H9 (cell line): ENCODE measurements around the gene SVEP1. TPM values are rescaled to one million over a fixed set of nuclear protein-coding genes. Genes with fewer than 3 reads are reported as not detected.

Experiments used
- DNase-seq: peaks from one replicate; pipeline ENCODE4 v3.0.0-alpha.2; 2017
- H2AFZ ChIP-seq: one replicate; pipeline ENCODE4 v1.6.1; 2013; ENCODE audit warnings: mild to moderate bottlenecking, low read length, control low read depth, moderate library complexity
- H2AK5ac ChIP-seq: 2 replicates; pipeline ENCODE4 v1.6.1; 2013; ENCODE audit warnings: low read length, control low read depth, mixed read lengths; ENCODE audit not compliant: insufficient read length
- H2BK120ac ChIP-seq: one replicate; pipeline ENCODE4 v1.6.1; 2013; ENCODE audit warnings: low read depth, mild to moderate bottlenecking, low read length, control low read depth, inconsistent platforms; ENCODE audit not compliant: poor library complexity, severe bottlenecking
- H2BK12ac ChIP-seq: 2 replicates; pipeline ENCODE4 v1.6.1; 2013; ENCODE audit warnings: low read length, control low read depth, mixed read lengths, low read depth; ENCODE audit not compliant: insufficient read length
- H2BK15ac ChIP-seq: 2 replicates; pipeline ENCODE4 v1.6.1; 2013; ENCODE audit warnings: low read depth, low read length, control low read depth
- H2BK20ac ChIP-seq: one replicate; pipeline ENCODE4 v1.6.1; 2013; ENCODE audit warnings: low read depth, mild to moderate bottlenecking, low read length, control low read depth, inconsistent platforms; ENCODE audit not compliant: poor library complexity, severe bottlenecking
- H2BK5ac ChIP-seq: 2 replicates; pipeline ENCODE4 v1.6.1; 2013; ENCODE audit warnings: low read length, control low read depth, mixed read lengths; ENCODE audit not compliant: insufficient read length
- H3K14ac ChIP-seq: 2 replicates; pipeline ENCODE4 v1.6.1; 2013; ENCODE audit warnings: low read length, control low read depth; ENCODE audit not compliant: insufficient read depth
- H3K18ac ChIP-seq: 2 replicates; pipeline ENCODE4 v1.6.1; 2013; ENCODE audit warnings: low read depth, mild to moderate bottlenecking, mixed read lengths, low read length, control low read depth; ENCODE audit not compliant: insufficient read length
- H3K23ac ChIP-seq: 2 replicates; pipeline ENCODE4 v1.6.1; 2013; ENCODE audit warnings: low read length, control low read depth, mixed read lengths, low read depth; ENCODE audit not compliant: insufficient read length
- H3K23me2 ChIP-seq: 2 replicates; pipeline ENCODE4 v1.6.1; 2013; ENCODE audit warnings: low read depth, mild to moderate bottlenecking, mixed read lengths, low read length, control low read depth; ENCODE audit not compliant: insufficient read length, poor library complexity, severe bottlenecking
- H3K27ac ChIP-seq: 2 replicates; pipeline ENCODE4 v1.5.1; 2013; ENCODE audit warnings: low read length, control low read depth, mixed read lengths, low read depth; ENCODE audit not compliant: insufficient read length
- H3K27me3 ChIP-seq: 2 replicates; pipeline ENCODE4 v1.6.1; 2013; ENCODE audit warnings: low read length, control low read depth, inconsistent platforms; ENCODE audit not compliant: insufficient read depth
- H3K4ac ChIP-seq: 2 replicates; pipeline ENCODE4 v1.6.1; 2013; ENCODE audit warnings: low read depth, mild to moderate bottlenecking, control low read depth, inconsistent platforms, low read length, moderate library complexity
- H3K4me1 ChIP-seq: 2 replicates; pipeline ENCODE4 v1.6.1; 2013; ENCODE audit warnings: low read length, control low read depth, inconsistent platforms; ENCODE audit not compliant: insufficient read depth
- H3K4me2 ChIP-seq: 2 replicates; pipeline ENCODE4 v1.6.1; 2013; ENCODE audit warnings: low read length, control low read depth, mixed read lengths; ENCODE audit not compliant: insufficient read length, insufficient read depth
- H3K56ac ChIP-seq: 2 replicates; pipeline ENCODE4 v1.6.1; 2013; ENCODE audit warnings: low read depth, mild to moderate bottlenecking, mixed read lengths, low read length, control low read depth; ENCODE audit not compliant: insufficient read length
- H3K79me1 ChIP-seq: 2 replicates; pipeline ENCODE4 v1.6.1; 2013; ENCODE audit warnings: low read depth, mild to moderate bottlenecking, moderate library complexity, low read length, control low read depth, inconsistent platforms; ENCODE audit not compliant: insufficient read depth, poor library complexity, severe bottlenecking
- H3K79me2 ChIP-seq: 2 replicates; pipeline ENCODE4 v1.6.1; 2013; ENCODE audit warnings: low read length, control low read depth, inconsistent platforms; ENCODE audit not compliant: insufficient read depth
- H3K9ac ChIP-seq: 2 replicates; pipeline ENCODE4 v1.6.1; 2013; ENCODE audit warnings: low read length, control low read depth, mixed read lengths; ENCODE audit not compliant: insufficient read length; ENCODE audit errors: extremely low read depth
- H3K9me3 ChIP-seq: one replicate; pipeline ENCODE4 v1.6.1; 2013; ENCODE audit warnings: low read depth, low read length, inconsistent platforms; ENCODE audit not compliant: control insufficient read depth
- H3T11ph ChIP-seq: one replicate; pipeline ENCODE4 v1.6.1; 2013; ENCODE audit warnings: mild to moderate bottlenecking, low read length, control low read depth, inconsistent platforms
- H4K20me1 ChIP-seq: one replicate; pipeline ENCODE4 v1.6.1; 2013; ENCODE audit not compliant: control insufficient read depth, insufficient read length, insufficient read depth
- H4K5ac ChIP-seq: 2 replicates; pipeline ENCODE4 v1.6.1; 2013; ENCODE audit warnings: low read depth, mild to moderate bottlenecking, mixed read lengths, low read length, control low read depth; ENCODE audit not compliant: insufficient read length
- H4K8ac ChIP-seq: replicated peaks from 2 replicates; pipeline ENCODE4 v1.6.1; 2013; ENCODE audit warnings: low read length, control low read depth, mixed read lengths, low read depth; ENCODE audit not compliant: insufficient read length
- H4K91ac ChIP-seq: 2 replicates; pipeline ENCODE4 v1.6.1; 2013; ENCODE audit warnings: low read depth, mild to moderate bottlenecking, moderate library complexity, mixed read lengths, low read length, control low read depth; ENCODE audit not compliant: insufficient read length
- H3K27ac Mint-ChIP-seq, 3 experiments: 2 replicates in 2 of 3; 3 replicates in 1 of 3; pipeline ENCODE4 v1.8.0; 2020 to 2021; ENCODE audit warnings: mixed read lengths in 3 of 3, mild to moderate bottlenecking in 1 of 3, moderate library complexity in 1 of 3
- H3K27me3 Mint-ChIP-seq: 2 replicates; pipeline ENCODE4 v1.8.0; 2021; ENCODE audit warnings: low read depth, mild to moderate bottlenecking, moderate library complexity, mixed read lengths
- H3K36me3 Mint-ChIP-seq, 3 experiments: 2 replicates in 2 of 3; 3 replicates in 1 of 3; pipeline ENCODE4 v1.8.0; 2020 to 2021; ENCODE audit warnings: low read depth in 3 of 3, mixed read lengths in 3 of 3; ENCODE audit not compliant: insufficient read depth in 1 of 3
- H3K4me1 Mint-ChIP-seq, 2 experiments: 2 replicates each; pipeline ENCODE4 v1.8.0; 2020; ENCODE audit warnings: mixed read lengths in 2 of 2
- H3K4me3 Mint-ChIP-seq, 2 experiments: 2 replicates in 1 of 2; 3 replicates in 1 of 2; pipeline ENCODE4 v1.8.0; 2020 to 2021; ENCODE audit warnings: mild to moderate bottlenecking in 2 of 2, mixed read lengths in 2 of 2, moderate library complexity in 1 of 2
- H3K9me3 Mint-ChIP-seq, 2 experiments: 2 replicates in 1 of 2; 3 replicates in 1 of 2; pipeline ENCODE4 v1.8.0; 2020; ENCODE audit warnings: mild to moderate bottlenecking in 2 of 2, mixed read lengths in 2 of 2, moderate library complexity in 1 of 2
- CTCF ChIP-seq: fragments of 200-600 bp; sonication (generic); conservative IDR thresholded peaks from 3 replicates; pipeline ENCODE4 v1.8.0; 2021; ENCODE audit warnings: antibody characterized with exemption, mild to moderate bottlenecking
- WGBS: extraction: QIAGEN DNeasy Blood & Tissue Kit; methylation state at CpG from one replicate; pipeline ENCODE4 v1.1.7; 2013; ENCODE audit warnings: missing lambda C conversion rate, low lambda C conversion rate, mixed read lengths; ENCODE audit not compliant: insufficient read length; ENCODE audit errors: extremely low coverage; 5-methylcytosine and 5-hydroxymethylcytosine counted together
- total RNA-seq: library from RNA; stranded (reverse); gene quantifications from 2 replicates; pipeline ENCODE4 v1.2.1, GENCODE V29; 2021

SVEP1 gene
- total RNA-seq, 1 experiment from 2014 or later = 0.17 TPM

- Histone ChIP-seq H2AFZ (no peak overlapping the region), H3K4ac (no peak overlapping the region), H3T11ph (no peak overlapping the region), H3K14ac (no peak overlapping the region), H3K56ac (no peak overlapping the region), H2BK15ac (no peak overlapping the region), H3K9me3 (no peaks in the 10 kb centered on the region), H2BK120ac (no peak overlapping the region), H2AK5ac (no peak overlapping the region), H3K4me2 (no peak overlapping the region), H3K79me2 (no peaks in the 10 kb centered on the region), H4K20me1 (no peaks in the 10 kb centered on the region), H4K5ac (no peak overlapping the region), H3K23me2 (no peaks in the 10 kb centered on the region), H2BK20ac (no peak overlapping the region), H4K91ac (no peak overlapping the region), H3K27ac (no peak overlapping the region), H3K18ac (no peak overlapping the region), H4K8ac (no peak overlapping the region), H2BK12ac (no peak overlapping the region), H3K79me1 (no peaks in the 10 kb centered on the region), H3K9ac (no peak overlapping the region), H3K27me3 (no peaks in the 10 kb centered on the region), H2BK5ac (no peak overlapping the region), H3K4me1 (no peaks in the 10 kb centered on the region), H3K23ac (no peak overlapping the region)
- Mint-ChIP-seq H3K4me1 (no peaks in the 10 kb centered on the region), H3K4me3 (no peak overlapping the region), H3K9me3 (peaks cover 0 to 4% of the 10 kb centered on the region in 2 experiments; a peak in 1 of 5 replicates), H3K27me3 (no peaks in the 10 kb centered on the region), H3K27ac (no peak overlapping the region), H3K36me3 (no peaks in the 10 kb centered on the region)
- whole genome bisulfite sequencing = no CpG with 5 or more reads among the region's 4 CpGs
- no peak for TF ChIP-seq CTCF
- no peak for DNase-seq
Measured at GRCh38 chr9:110334183-110334582, 245.4 kb downstream of the SVEP1 start.
